Retinal pigment epithelial cell (primary cell): Measurements from ENCODE around the gene SYT12.

Experiments used
- DNase-seq: peaks from one replicate; pipeline ENCODE4 v3.0.0-alpha.2; 2010; ENCODE audit warnings: low read depth
- H3K4me3 ChIP-seq: 2 replicates; pipeline ENCODE4 v1.5.1; 2011; ENCODE audit warnings: mild to moderate bottlenecking, low read length, control low read depth, moderate library complexity
- TF ChIP-seq, protein P1 (sequence below): conservative IDR thresholded peaks from 2 replicates; pipeline ENCODE4 v1.5.1; 2011; ENCODE audit warnings: low read depth, low read length, control low read depth, inconsistent platforms

SYT12 gene

GRCh38 chr11:67055812-67056211 is 32.9 kb downstream of the SYT12 start:
- DNase-seq: peak; percentile 58
- peak overlapping the region; percentile 57 for H3K4me3 ChIP-seq
- TF ChIP-seq, protein P1, sequence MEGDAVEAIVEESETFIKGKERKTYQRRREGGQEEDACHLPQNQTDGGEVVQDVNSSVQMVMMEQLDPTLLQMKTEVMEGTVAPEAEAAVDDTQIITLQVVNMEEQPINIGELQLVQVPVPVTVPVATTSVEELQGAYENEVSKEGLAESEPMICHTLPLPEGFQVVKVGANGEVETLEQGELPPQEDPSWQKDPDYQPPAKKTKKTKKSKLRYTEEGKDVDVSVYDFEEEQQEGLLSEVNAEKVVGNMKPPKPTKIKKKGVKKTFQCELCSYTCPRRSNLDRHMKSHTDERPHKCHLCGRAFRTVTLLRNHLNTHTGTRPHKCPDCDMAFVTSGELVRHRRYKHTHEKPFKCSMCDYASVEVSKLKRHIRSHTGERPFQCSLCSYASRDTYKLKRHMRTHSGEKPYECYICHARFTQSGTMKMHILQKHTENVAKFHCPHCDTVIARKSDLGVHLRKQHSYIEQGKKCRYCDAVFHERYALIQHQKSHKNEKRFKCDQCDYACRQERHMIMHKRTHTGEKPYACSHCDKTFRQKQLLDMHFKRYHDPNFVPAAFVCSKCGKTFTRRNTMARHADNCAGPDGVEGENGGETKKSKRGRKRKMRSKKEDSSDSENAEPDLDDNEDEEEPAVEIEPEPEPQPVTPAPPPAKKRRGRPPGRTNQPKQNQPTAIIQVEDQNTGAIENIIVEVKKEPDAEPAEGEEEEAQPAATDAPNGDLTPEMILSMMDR: no peak

GRCh38 chr11:67056267-67057204 is 33.6 kb downstream of the SYT12 start, which contains the start of gene RHOD:
RHOD (plus strand) TSS chr11:67056847; CDS start chr11:67056903, 56 bp downstream.
- no peak for DNase-seq
- H3K4me3 ChIP-seq: peak within 1 kb of the TSS; percentile 57
- TF ChIP-seq, protein P1: no peak

GRCh38 chr11:67057205-67057672 is 34.3 kb downstream of the SYT12 start:
- peak overlapping the region; percentile 57 for H3K4me3 ChIP-seq
- DNase-seq: no peak
- TF ChIP-seq, protein P1: no peak

- TF ChIP-seq, protein P1: no peak
- DNase-seq: no peak
- H3K4me3 ChIP-seq: no peak overlapping the region
Observed at GRCh38 chr11:67058506-67058905, 35.6 kb downstream of the SYT12 start.

GRCh38 chr11:67059671-67060070 is 36.7 kb downstream of the SYT12 start:
- TF ChIP-seq, protein P1: no peak
- H3K4me3 ChIP-seq: no peak overlapping the region
- DNase-seq: no peak

GRCh38 chr11:67060111-67060522 is 37.2 kb downstream of the SYT12 start:
- DNase-seq: no peak
- TF ChIP-seq, protein P1: peak; percentile 5
- H3K4me3 ChIP-seq: no peak overlapping the region
